GM10847 (cell line): ENCODE measurements around the gene FXYD1.

Experiments used
- POLR2A ChIP-seq: IDR thresholded peaks from 2 replicates; pipeline ENCODE4 v1.6.1; 2011; ENCODE audit not compliant: insufficient read length; ENCODE audit errors: extremely low read depth

The FXYD1 gene

DNA sequence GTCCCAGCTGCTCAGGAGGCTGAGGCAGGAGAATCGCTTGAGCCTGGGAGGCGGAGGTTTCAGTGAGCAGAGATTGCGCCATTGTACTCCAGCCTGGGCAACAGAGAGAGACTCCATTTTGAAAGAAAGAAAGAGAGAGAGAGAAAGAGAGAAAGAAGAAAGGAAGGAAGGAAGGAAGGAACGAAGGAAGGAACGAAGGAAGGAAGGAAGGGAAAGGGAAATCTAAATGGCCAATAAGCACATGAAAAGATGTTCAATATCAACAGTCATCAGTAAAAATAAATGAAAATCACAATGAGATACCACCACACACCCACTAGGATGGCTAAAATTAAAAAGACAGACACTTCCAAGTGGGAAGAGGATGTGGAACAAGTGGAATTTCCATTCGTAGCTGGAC lies 35.6 kb downstream of the FXYD1 start:
- TF ChIP-seq POLR2A = no peak

DNA sequence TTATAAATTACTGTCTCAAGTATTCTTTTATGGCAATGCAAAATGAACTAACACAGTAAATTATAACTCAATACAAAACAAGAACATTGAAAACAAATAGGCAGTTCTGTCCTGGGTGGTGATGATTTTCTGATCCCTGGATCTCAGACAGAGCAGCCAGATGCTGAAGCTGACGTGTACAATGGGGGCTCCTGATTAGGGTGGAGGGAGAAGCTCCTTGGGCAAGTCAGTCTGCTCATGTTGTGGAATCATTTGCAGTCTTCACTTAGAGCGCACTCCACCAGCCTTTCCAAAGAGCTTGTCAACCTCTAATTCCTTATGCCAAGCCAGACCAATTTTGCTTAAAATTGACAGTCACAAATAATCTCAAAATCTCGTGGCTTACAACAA lies 37.6 kb downstream of the FXYD1 start:
- no peak for TF ChIP-seq POLR2A

- no peak for TF ChIP-seq POLR2A
These were observed 39.0 kb downstream of the FXYD1 start for GRCh38 chr19:35177377-35178274.

DNA sequence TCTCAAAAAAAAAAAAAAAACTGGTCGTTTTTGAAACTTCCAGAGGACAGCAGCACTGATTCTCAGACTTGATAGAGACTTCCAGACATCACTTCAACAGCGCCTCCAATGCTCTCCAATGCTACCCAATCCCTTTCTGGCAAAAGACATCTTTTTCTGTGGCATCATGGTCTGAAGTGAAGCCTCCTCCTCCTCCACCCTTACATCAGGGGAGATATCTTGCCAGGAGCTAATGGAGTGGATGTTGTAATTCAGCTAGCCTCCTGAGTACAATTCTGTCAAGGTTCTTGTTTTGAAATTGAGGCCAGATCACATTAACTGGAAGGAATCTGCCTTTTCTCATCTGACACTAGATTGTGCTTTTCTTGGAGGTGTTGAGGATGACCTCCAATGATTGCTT lies 40.1 kb downstream of the FXYD1 start:
- TF ChIP-seq POLR2A = no peak

GRCh38 chr19:35179830-35180229 lies 41.2 kb downstream of the FXYD1 start:
- no peak for TF ChIP-seq POLR2A

GRCh38 chr19:35181387-35181786 lies 42.8 kb downstream of the FXYD1 start:
- TF ChIP-seq POLR2A = no peak

DNA sequence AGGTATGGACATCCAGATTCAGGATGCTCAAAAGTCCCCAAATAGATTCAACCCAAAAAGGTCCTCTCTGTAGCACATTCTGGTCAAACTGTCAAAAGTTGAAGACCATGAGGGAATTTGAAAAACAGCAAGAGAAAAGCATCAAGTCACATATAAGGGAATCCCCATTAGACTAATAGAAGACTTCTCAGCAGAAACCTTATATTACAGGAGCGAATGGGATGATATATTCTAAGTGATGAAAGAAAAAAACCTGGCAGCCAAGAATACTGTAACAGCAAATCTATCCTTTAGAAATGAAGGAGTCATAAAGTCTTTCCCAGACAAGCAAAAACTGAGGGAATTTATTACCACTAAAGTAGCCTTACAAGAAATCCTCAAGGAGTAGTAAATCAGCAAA lies 45.6 kb downstream of the FXYD1 start:
- TF ChIP-seq POLR2A = no peak

DNA sequence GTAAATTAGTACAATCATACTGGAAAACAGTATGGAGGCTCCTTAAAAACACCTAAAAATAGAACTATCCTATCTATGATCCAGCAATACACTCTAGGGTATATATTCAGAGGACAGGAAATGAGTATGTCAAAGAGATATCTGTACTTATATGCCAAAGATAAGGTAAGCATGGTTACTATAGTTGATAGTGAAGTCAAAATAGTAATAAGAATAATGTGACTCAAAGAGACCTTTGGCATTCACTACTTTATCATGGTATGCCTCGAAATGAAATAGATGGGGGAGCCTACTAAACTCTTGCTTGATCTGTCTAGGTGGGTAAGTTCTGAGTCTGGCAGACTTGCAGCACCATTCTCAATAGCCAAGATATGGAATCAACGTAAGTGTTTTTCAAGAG lies 46.3 kb downstream of the FXYD1 start:
- TF ChIP-seq POLR2A = no peak
